CD4-positive, alpha-beta T cell (primary cell): Measurements from ENCODE around the gene POLA2. TPM values are rescaled to one million over a fixed set of nuclear protein-coding genes. Genes with fewer than 3 reads are reported as not detected.
A peak's percentile ranks its signal among the peaks of the same experiment; 100 is the strongest.
"Not testable (repeated sequence)": the region's sequence is repeated elsewhere in the genome, so short reads cannot be mapped to it uniquely, and the experiment has no call there.

Experiments
- ATAC-seq: fragments of 200-7000 bp; cut with Tn5 transposase; one replicate; pipeline ENCODE4 v1.10.0; 2022; ENCODE audit warnings: mild to moderate bottlenecking; ENCODE audit not compliant: poor library complexity
- CTCF ChIA-PET: fragments of 350-600 bp; sonication (Branson Sonifier 250); formaldehyde crosslinking; loops from one replicate; lab custom pipeline; 2021; ENCODE audit warnings: antibody characterized with exemption, inconsistent platforms; lab: Charles Lee
- POLR2A ChIA-PET: fragments of 350-600 bp; sonication (Branson Sonifier 250); formaldehyde crosslinking; loops from one replicate; lab custom pipeline; 2021; ENCODE audit warnings: antibody characterized with exemption, inconsistent platforms; lab: Charles Lee
- DNase-seq, 14 experiments: peaks; one replicate each; pipeline ENCODE4 v3.0.0-alpha.2; 2013 to 2020; ENCODE audit warnings: mixed read lengths in 2 of 14
- H3K27ac ChIP-seq, 2 donors: one replicate each; pipeline versions ENCODE4 v1.5.1 to v1.7.0; 2013; ENCODE audit warnings: low read length in 2 of 2, low read depth in 1 of 2, mild to moderate bottlenecking in 1 of 2
- H3K27me3 ChIP-seq, 2 experiments: 1 replicate in 1 of 2; 2 replicates in 1 of 2; pipeline versions ENCODE4 v1.6.1 to v1.7.0; 2013; ENCODE audit warnings: low read length in 2 of 2, control low read depth in 1 of 2, mild to moderate bottlenecking in 1 of 2, moderate library complexity in 1 of 2; ENCODE audit not compliant: insufficient read depth in 2 of 2, control insufficient read depth in 1 of 2
- H3K36me3 ChIP-seq: one replicate; pipeline ENCODE4 v1.6.1; 2013; ENCODE audit warnings: low read length, control low read depth; ENCODE audit not compliant: insufficient read depth
- H3K4me1 ChIP-seq: one replicate; pipeline ENCODE4 v1.6.1; 2013; ENCODE audit warnings: low read length, control low read depth; ENCODE audit not compliant: insufficient read depth
- H3K4me3 ChIP-seq: one replicate; pipeline ENCODE4 v1.5.1; 2013; ENCODE audit warnings: mild to moderate bottlenecking, low read length, moderate library complexity
- H3K9me3 ChIP-seq, 2 experiments: 1 replicate in 1 of 2; 2 replicates in 1 of 2; pipeline versions ENCODE4 v1.6.1 to v1.7.0; 2013; ENCODE audit warnings: low read length in 2 of 2, mild to moderate bottlenecking in 2 of 2, control low read depth in 1 of 2, moderate library complexity in 1 of 2; ENCODE audit not compliant: control insufficient read depth in 1 of 2, insufficient read depth in 1 of 2
- H3K27ac Mint-ChIP-seq: one replicate; pipeline ENCODE4 v1.8.0; 2020; ENCODE audit warnings: mixed read lengths
- H3K27me3 Mint-ChIP-seq: one replicate; pipeline ENCODE4 v1.8.0; 2021; ENCODE audit warnings: mixed read lengths
- H3K36me3 Mint-ChIP-seq: one replicate; pipeline ENCODE4 v1.8.0; 2021; ENCODE audit warnings: low read depth, mixed read lengths
- H3K4me1 Mint-ChIP-seq: one replicate; pipeline ENCODE4 v1.8.0; 2021; ENCODE audit warnings: low read depth, mixed read lengths
- H3K4me3 Mint-ChIP-seq: one replicate; pipeline ENCODE4 v1.8.0; 2020; ENCODE audit warnings: mild to moderate bottlenecking, mixed read lengths
- H3K9me3 Mint-ChIP-seq: one replicate; pipeline ENCODE4 v1.8.0; 2020; ENCODE audit warnings: mixed read lengths
- CTCF ChIP-seq: fragments of 200-600 bp; IDR thresholded peaks from one replicate; pipeline ENCODE4 v1.8.0; 2022; ENCODE audit warnings: antibody characterized with exemption, mild to moderate bottlenecking
- intact Hi-C, 2 experiments: fragments of 100-400 bp; cut with DNase I in 1 of 2; cut with micrococcal nuclease in 1 of 2; formaldehyde crosslinking; loops; one replicate each; pipeline versions ENCODE4 v1.15.1 to v1.9.0; 2023 to 2025; cut with DNase I, micrococcal nuclease
- total RNA-seq, 174 experiments: library from RNA in 2 of 174; stranded (reverse) in 2 of 174; gene quantifications; one replicate each; pipeline ENCODE4 v1.2.3 and lab custom pipeline; 2021 to 2026

The POLA2 gene
- total RNA-seq, 2 experiments from 2014 or later: 9.6 to 10.6 TPM

GRCh38 chr11:65330544-65330943 lies 68.8 kb downstream of the POLA2 start:
- Histone ChIP-seq H3K4me3 (no peak overlapping the region), H3K4me1 (peaks cover 15% of the 10 kb centered on the region), H3K36me3 (no peaks in the 10 kb centered on the region), H3K27ac (no peak overlapping the region), H3K9me3 (no peaks in the 10 kb centered on the region), H3K27me3 (no peaks in the 10 kb centered on the region)
- Mint-ChIP-seq H3K36me3 (peaks cover 17% of the 10 kb centered on the region), H3K9me3 (no peaks in the 10 kb centered on the region), H3K4me1 (peaks cover 27% of the 10 kb centered on the region), H3K4me3 (peak overlapping the region; percentile 20), H3K27me3 (no peaks in the 10 kb centered on the region), H3K27ac (no peak overlapping the region)
- DNase-seq (no peak), ATAC-seq (no peak)
- TF ChIP-seq CTCF: no peak
- intact Hi-C loops: loop anchor here (5.0 kb wide), 2 partner anchors 68 to 103 kb away; partner anchors contain the start of gene POLA2 (in 2 of the 2)
- POLR2A ChIA-PET: interaction anchor here (0.6 to 1.4 kb wide), 8 partner anchors 56 to 180 kb away, joined by 3 to 7 read pairs (median 4); partner anchors contain the start of gene POLA2
- CTCF ChIA-PET: interaction anchor here (0.6 to 6.9 kb wide), 21 partner anchors 9 to 1561 kb away, joined by 3 to 55 read pairs (median 5); partner anchors contain the start of genes CDC42EP2, POLA2, TIGD3 and ZNHIT2

GRCh38 chr11:65332591-65332990 lies 70.8 kb downstream of the POLA2 start:
- not testable (repeated sequence) for H3K27me3 ChIP-seq, H3K36me3 ChIP-seq, H3K27ac ChIP-seq, H3K9me3 ChIP-seq, ATAC-seq, H3K27ac Mint-ChIP-seq, H3K9me3 Mint-ChIP-seq, H3K27me3 Mint-ChIP-seq, DNase-seq, H3K4me3 ChIP-seq
- intact Hi-C loops: loop anchor here (2.0 to 5.0 kb wide), 3 partner anchors 18 to 105 kb away; partner anchors contain the start of genes POLA2 (in 2 of the 2) and CDC42EP2 (in 1 of the 2)
- peaks cover 19% of the 10 kb centered on the region for H3K36me3 Mint-ChIP-seq
- ChIA-PET CTCF (interaction anchor here (0.5 to 6.9 kb wide), 5 partner anchors 18 to 577 kb away, joined by 3 to 55 read pairs (median 4); partner anchors contain the start of gene CDC42EP2), POLR2A (interaction anchor here (0.6 to 3.5 kb wide), 10 partner anchors 11 to 192 kb away, joined by 3 to 42 read pairs (median 5); partner anchors contain the start of genes CDC42EP2, MALAT1, POLA2 and SCYL1)
- H3K4me1 ChIP-seq: peaks cover 20% of the 10 kb centered on the region
- peak overlapping the region; percentile 60 for H3K4me3 Mint-ChIP-seq
- H3K4me1 Mint-ChIP-seq: peaks cover 30% of the 10 kb centered on the region

- Histone ChIP-seq H3K4me1 (peaks cover 26% of the 10 kb centered on the region), H3K9me3 (no peaks in the 10 kb centered on the region), H3K4me3 (peak overlapping the region; percentile 99), H3K27me3 (no peaks in the 10 kb centered on the region), H3K36me3 (peaks cover 9% of the 10 kb centered on the region), H3K27ac (no peak overlapping the region)
- no peak for TF ChIP-seq CTCF
- intact Hi-C loops: loop anchor here (5.0 kb wide), 2 partner anchors 72 to 107 kb away; partner anchors contain the start of gene POLA2 (in 2 of the 2)
- H3K27ac Mint-ChIP-seq: peak overlapping the region; percentile 92
- H3K9me3 Mint-ChIP-seq: no peaks in the 10 kb centered on the region
- no peak for DNase-seq
- no peak for ATAC-seq
- H3K4me1 Mint-ChIP-seq: peaks cover 44% of the 10 kb centered on the region
- no peaks in the 10 kb centered on the region for H3K27me3 Mint-ChIP-seq
- CTCF ChIA-PET: interaction anchor here (0.9 to 6.9 kb wide), 5 partner anchors 8 to 109 kb away, joined by 3 to 55 read pairs (median 4); partner anchors contain the start of gene CDC42EP2
- H3K4me3 Mint-ChIP-seq: peak overlapping the region; percentile 92
- H3K36me3 Mint-ChIP-seq: peaks cover 38% of the 10 kb centered on the region
- POLR2A ChIA-PET: interaction anchor here (0.9 to 3.5 kb wide), 7 partner anchors 14 to 1509 kb away, joined by 3 to 42 read pairs (median 5); partner anchors contain the start of genes CFL1, MALAT1 and RCE1
These were observed 73.0 kb downstream of the POLA2 start for GRCh38 chr11:65334696-65335295.
